Erythroblast (primary cell): ENCODE data around the gene ARHGEF4.

Source experiments
- DNase-seq, 2 experiments: peaks; one replicate each; lab custom pipeline; 2025; lab: John Stamatoyannopoulos, UW
- GATA1 ChIP-seq: IDR thresholded peaks from 2 replicates; pipeline ENCODE4 v1.6.1; 2011; ENCODE audit warnings: low read depth, mild to moderate bottlenecking, control low read depth, low read length, moderate library complexity
- POLR2A ChIP-seq: IDR thresholded peaks from 2 replicates; pipeline ENCODE4 v1.6.1; 2011; ENCODE audit warnings: mild to moderate bottlenecking, low read length

Gene ARHGEF4

GRCh38 chr2:130834931-130835765 lies 1.6 kb upstream of the ARHGEF4 start:
- no peak for DNase-seq
- TF ChIP-seq GATA1 (no peak), POLR2A (no peak)

DNA sequence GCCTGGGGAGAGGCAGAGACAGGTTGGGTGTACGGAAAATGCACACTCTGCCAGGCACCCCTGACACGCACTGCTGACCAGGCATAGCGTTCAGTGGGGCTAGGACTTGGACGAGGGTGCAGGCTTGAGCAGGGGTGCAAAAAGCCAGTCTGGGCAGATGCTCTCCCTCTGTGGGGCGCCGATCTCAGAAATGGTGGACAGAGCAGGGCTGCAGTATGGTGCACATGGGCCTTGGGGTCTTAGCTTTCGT lies 1.0 kb upstream of the ARHGEF4 start:
- no peak for DNase-seq
- no peak for TF ChIP-seq GATA1
- TF ChIP-seq POLR2A: no peak

GRCh38 chr2:130837175-130837810 lies 579 bp downstream of the ARHGEF4 start:
- DNase-seq: no peak
- TF ChIP-seq POLR2A (no peak), GATA1 (no peak)

DNA sequence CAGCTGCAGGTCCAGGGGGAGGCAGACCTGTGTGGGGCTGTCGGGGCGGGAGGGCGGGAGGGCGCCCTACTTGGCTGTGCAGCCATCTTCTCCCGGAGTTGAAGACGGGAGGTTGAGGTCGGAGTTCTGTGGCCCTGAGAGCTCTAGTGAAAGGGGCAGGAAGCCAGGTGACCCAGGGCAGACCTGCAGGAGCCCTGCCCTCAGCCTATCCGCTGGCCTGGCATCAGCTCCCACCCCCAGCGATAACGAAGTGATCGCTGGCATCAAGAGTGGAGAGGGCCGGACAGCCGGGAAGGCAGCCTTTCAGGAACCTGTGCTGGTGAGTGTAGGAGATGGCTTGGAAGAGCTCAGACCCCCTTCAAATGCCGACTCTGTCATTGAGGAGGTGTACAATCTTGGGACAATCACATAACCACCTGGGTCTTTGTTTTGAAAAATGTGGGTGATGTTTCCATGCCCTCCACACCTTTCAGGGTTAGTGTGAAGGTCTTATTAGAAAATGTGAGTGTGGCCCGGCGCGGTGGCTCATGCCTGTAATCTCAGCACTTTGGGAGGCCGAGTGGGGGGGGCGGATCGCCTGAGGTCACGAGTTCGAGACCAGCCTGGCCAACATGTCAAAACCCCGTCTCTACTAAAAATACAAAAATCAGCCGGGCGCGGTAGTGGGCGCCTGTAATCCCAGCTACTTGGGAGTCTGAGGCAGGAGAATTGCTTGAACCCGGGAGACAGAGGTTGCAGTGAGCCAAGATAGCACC lies 1.3 kb downstream of the ARHGEF4 start:
- TF ChIP-seq POLR2A (no peak), GATA1 (no peak)

DNA sequence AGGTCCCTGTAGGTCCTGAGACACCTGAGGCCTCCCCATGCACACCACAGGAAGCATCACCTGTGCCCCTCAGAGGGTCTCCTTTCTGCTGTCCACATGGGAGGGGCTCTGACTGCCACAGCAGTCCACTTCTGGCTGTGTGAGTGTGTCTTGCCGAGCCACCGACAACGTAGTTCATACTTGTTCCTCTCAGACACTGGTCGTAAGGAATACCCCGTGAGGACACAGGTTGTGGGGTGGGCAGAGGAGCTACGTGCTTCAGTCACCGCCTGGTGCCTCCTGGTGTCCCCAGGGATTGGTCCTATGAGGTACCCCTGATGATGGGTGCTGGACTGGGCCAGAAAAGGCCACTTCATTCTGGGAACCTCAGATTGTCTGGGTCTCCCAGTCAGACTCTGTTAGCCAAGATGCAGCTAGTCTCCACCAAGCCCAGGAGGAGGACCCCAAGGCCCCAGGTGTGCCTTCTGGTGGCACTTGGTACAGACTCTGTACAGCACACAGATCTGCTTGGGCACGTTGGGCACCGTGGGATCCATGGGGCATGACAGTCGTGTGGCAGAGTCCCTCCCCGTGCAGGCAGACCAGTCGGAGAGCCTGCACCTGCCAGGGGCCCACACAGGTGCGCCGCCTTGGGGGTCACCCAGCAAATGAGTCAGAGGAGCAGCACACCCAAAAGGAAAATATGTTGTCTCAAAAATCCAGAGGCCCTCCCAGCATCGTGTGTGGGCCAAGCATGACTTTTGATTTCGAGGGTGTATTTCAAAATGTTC lies 2.5 kb downstream of the ARHGEF4 start:
- no peak for DNase-seq
- TF ChIP-seq GATA1: no peak
- TF ChIP-seq POLR2A: no peak

More for the DNA sequence above, 1.3 kb downstream of the ARHGEF4 start:
- no peak for DNase-seq

DNA sequence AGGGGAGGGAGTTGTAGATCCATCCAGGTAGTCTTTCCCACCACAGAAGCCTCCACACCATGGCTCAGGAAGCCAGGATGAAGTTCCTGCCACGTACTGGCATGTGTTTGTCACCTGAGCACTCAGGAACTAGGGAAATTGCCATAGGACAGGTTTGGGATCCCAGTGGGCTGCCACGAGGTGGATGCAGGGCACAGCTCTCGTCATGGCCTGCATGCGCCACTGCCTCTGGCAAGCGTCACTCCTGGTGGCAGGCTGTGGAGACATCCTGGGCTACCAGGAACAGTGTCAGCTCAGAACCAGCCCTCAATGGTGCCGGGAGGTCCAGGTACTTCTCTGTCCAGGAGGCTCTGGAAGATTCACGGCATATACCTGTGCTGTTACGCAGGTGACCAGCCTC lies 3.8 kb downstream of the ARHGEF4 start:
- no peak for DNase-seq
- TF ChIP-seq POLR2A (no peak), GATA1 (no peak)

DNA sequence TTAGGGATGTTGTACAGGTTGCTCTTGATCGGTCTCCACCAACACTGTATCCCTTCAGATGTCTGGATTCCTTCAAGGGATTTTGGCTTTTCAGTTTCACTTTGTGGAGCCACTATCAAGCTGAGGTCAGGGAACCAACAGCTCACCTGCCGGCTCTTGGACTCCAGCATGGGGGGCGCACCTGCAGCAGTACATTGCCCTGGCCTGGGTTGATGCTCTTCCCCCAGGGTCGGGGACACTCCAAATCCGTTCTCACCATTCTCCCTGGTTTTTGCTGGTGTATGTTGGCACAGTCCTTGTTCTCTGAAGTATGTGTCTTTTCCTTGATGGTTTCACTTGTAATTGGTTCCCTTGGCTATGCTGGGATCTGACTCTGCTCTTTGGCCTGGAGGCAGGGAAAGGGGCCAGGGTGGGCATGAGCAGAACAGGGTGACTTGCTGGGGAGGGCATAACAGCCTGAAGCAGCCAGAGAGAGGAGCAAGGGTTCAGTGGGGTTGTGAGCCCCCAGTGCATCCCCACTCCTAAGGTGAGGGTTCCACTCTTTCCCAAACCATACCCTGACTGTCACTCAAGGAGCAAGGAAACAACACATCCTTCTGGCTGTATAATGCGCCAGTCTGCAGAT lies 5.1 kb downstream of the ARHGEF4 start:
- DNase-seq: no peak
- TF ChIP-seq POLR2A: no peak
- no peak for TF ChIP-seq GATA1

DNA sequence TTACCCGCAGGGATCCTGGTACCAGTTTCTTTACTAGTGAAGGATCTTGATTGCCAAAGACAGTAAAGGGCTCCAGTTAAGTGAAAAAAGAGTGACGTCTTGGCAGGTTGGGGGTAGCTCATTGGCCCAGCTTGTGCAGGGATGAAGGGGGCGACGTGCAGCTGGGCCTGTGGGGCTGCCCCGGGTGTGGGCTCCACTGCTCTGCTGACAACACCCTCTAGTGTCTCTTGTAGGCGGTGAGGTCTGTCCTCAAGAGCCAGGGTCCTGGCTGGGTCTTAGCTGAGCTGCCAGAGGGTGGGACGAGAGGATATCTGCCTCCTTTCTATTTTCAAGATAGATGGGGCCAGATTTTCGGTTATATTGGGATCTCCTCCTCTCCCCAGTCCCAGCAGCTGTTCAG lies 6.1 kb downstream of the ARHGEF4 start:
- no peak for TF ChIP-seq GATA1
- no peak for TF ChIP-seq POLR2A
- no peak for DNase-seq

DNA sequence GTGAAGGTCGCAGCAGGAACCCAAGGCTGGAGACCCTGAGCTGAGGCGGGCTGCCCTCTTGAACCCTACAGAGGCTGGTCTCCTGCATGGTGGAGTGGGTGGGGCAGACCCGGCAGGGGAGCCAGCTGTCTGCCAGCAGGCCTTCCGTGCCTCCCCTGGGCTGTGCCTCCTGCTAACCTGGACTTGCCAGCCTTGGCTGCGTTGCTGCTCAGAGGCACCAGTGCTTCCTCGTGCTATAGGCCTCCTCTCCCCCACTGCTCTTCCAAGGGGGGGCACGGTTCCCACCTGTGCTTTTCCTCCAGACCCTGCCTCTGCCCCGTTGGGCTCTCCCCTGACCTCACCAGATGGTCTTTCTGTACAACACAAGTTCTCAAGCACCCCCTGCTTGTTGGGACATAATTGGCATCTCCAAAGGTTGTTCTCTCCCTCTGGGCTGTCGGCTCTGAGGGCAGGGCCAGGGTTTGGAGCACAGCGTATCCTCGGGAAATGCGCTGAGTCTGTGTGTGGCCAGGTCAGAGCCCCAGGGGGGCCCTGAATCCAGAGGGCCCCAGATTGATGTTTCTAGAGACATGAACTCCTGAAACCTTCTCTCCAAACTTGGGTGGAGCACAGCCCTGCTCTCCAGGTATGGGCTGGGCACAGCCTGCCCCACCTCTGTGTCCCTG lies 6.7 kb downstream of the ARHGEF4 start:
- TF ChIP-seq POLR2A: no peak
- no peak for TF ChIP-seq GATA1
- no peak for DNase-seq

DNA sequence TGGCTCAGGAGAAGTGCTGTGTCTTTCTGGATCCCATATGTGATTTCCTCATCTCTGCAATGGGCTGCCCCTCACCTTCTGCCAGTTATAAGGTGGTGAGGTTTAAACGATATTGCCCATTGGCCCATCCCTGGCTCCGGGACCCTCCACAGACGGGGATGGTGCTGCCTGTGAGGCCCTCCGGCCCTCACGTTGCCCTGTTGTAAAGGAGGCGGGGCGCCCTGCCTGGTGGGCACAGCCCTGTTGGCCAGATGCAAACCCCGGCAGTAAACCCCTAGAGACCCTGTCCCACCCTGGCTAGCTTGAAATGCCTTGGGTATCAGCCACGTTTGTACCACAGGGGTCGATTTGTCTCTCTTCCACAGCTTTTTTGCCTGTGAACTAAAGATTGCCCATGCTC lies 7.4 kb downstream of the ARHGEF4 start:
- TF ChIP-seq POLR2A (no peak), GATA1 (no peak)
- no peak for DNase-seq

- no peak for DNase-seq
- TF ChIP-seq GATA1 (no peak), POLR2A (no peak)
Measured at GRCh38 chr2:130845505-130846085, 8.9 kb downstream of the ARHGEF4 start.

DNA sequence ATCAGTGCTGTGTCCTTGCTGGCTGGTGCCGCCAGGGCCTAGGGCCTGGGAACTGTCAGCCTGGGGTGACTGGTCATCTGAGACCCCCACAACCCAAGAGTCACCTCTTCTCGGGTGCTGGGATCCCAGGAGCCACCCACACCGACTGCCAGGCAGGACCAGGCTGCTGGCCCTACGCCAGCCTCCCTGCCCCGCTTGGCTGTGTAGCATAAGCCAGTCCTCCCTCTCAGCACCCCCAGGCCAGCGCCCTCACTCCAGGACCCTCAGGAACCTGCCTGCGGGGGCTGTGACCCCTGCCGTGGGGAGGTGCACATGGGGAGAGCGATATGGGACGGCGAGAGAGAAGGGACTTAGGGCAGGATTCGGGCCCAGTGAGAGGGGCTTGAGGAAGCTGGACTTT lies 9.5 kb downstream of the ARHGEF4 start:
- DNase-seq: no peak
- TF ChIP-seq GATA1: no peak
- TF ChIP-seq POLR2A: no peak

- no peak for DNase-seq
- no peak for TF ChIP-seq POLR2A
- no peak for TF ChIP-seq GATA1
Measured at GRCh38 chr2:130846686-130847375, 10.1 kb downstream of the ARHGEF4 start.
